Loucy (cell line): Measurements from ENCODE around the gene BCAS3.

Experiments
- EZH2phosphoT487 ChIP-seq: fragments of 200-600 bp; IDR thresholded peaks from 2 replicates; pipeline ENCODE4 v1.6.1; 2018; ENCODE audit warnings: antibody characterized with exemption, mild to moderate bottlenecking, moderate library complexity, borderline replicate concordance
- TF ChIP-seq, protein P1 (sequence below): fragments of 200-600 bp; sonication (generic); conservative IDR thresholded peaks from 2 replicates; pipeline ENCODE4 v1.5.1; 2014; ENCODE audit warnings: mild to moderate bottlenecking, antibody characterized with exemption, low read length

DNA sequence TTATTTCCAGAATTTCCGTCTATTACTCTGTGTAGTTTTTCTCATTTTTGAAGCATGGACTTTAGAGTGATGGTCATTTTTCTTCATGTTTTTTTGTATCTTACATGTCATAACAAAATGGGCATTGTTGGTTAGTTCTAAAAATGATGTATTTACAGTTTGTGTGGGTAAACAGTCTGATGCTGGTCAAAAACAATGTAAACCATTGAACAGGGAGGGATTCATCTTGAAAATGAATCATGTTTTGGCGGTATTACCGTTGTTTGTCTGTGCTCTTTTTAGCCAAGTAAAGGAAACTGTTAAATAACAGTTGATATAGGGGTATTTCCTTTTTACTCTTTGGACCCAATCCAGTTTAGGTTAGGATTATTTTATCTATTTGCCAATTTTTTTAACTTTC is 315.8 kb downstream of the BCAS3 start:
- TF ChIP-seq, protein P1, sequence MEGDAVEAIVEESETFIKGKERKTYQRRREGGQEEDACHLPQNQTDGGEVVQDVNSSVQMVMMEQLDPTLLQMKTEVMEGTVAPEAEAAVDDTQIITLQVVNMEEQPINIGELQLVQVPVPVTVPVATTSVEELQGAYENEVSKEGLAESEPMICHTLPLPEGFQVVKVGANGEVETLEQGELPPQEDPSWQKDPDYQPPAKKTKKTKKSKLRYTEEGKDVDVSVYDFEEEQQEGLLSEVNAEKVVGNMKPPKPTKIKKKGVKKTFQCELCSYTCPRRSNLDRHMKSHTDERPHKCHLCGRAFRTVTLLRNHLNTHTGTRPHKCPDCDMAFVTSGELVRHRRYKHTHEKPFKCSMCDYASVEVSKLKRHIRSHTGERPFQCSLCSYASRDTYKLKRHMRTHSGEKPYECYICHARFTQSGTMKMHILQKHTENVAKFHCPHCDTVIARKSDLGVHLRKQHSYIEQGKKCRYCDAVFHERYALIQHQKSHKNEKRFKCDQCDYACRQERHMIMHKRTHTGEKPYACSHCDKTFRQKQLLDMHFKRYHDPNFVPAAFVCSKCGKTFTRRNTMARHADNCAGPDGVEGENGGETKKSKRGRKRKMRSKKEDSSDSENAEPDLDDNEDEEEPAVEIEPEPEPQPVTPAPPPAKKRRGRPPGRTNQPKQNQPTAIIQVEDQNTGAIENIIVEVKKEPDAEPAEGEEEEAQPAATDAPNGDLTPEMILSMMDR, result no peak
- no peak for TF ChIP-seq EZH2phosphoT487
